K562 (cell line): Measurements from ENCODE around the gene MRPL33. TPM values are rescaled to one million over a fixed set of nuclear protein-coding genes. Genes with fewer than 3 reads are reported as not detected.
A peak's percentile ranks its signal among the peaks of the same experiment; 100 is the strongest.

Experiments used
- ADNP ChIP-seq: fragments of 200-800 bp; sonication (Bioruptor generic); IDR thresholded peaks from 2 replicates; pipeline ENCODE4 v1.6.1; 2016; ENCODE audit warnings: missing genetic modification characterization, missing compliant biosample characterization
- ARID3B ChIP-seq: fragments of 250-450 bp; sonication (Bioruptor Pico); IDR thresholded peaks from 2 replicates; pipeline ENCODE4 v1.4.0; 2020; ENCODE audit warnings: borderline replicate concordance
- BDP1 ChIP-seq: IDR thresholded peaks from 3 replicates; pipeline ENCODE4 v1.6.1; 2011; ENCODE audit not compliant: insufficient read length, insufficient read depth
- BMI1 ChIP-seq: fragments of 150-350 bp; IDR thresholded peaks from 2 replicates; pipeline ENCODE4 v1.6.1; 2014; ENCODE audit warnings: low read length
- E2F3 ChIP-seq: fragments of 250-450 bp; sonication (Bioruptor Pico); IDR thresholded peaks from 2 replicates; pipeline ENCODE4 v1.4.0; 2020; ENCODE audit warnings: mild to moderate bottlenecking
- ERF ChIP-seq: fragments of 450-650 bp; formaldehyde crosslinking; IDR thresholded peaks from 2 replicates; pipeline ENCODE4 v1.4.0; 2020; ENCODE audit warnings: mild to moderate bottlenecking, mixed read lengths
- ETV1 ChIP-seq: fragments of 450-650 bp; conservative IDR thresholded peaks from 2 replicates; pipeline ENCODE4 v1.6.1; 2016; ENCODE audit warnings: missing genetic modification characterization, control low read depth, low read depth, missing compliant biosample characterization
- FOS ChIP-seq: IDR thresholded peaks from 3 replicates; pipeline ENCODE4 v1.6.1; 2011; ENCODE audit not compliant: insufficient read length; ENCODE audit errors: extremely low read depth
- GABPB2 ChIP-seq: fragments of 250-450 bp; sonication (Bioruptor Pico); conservative IDR thresholded peaks from 2 replicates; pipeline ENCODE4 v1.5.1; 2021; ENCODE audit warnings: mild to moderate bottlenecking
- LARP7 ChIP-seq: fragments of 450-650 bp; IDR thresholded peaks from 2 replicates; pipeline ENCODE4 v1.6.1; 2016
- MIER1 ChIP-seq: fragments of 450-650 bp; IDR thresholded peaks from 2 replicates; pipeline ENCODE4 v1.6.1; 2016; ENCODE audit warnings: antibody characterized with exemption, mild to moderate bottlenecking, low read depth
- NCOR1 ChIP-seq: fragments of 450-650 bp; IDR thresholded peaks from 2 replicates; pipeline ENCODE4 v1.6.1; 2016; ENCODE audit warnings: mild to moderate bottlenecking, moderate library complexity
- NFIX ChIP-seq: fragments of 250-450 bp; sonication (Bioruptor Pico); IDR thresholded peaks from 2 replicates; pipeline ENCODE4 v1.4.0; 2020; ENCODE audit warnings: low read depth, mild to moderate bottlenecking, moderate library complexity
- OTX1 ChIP-seq: fragments of 450-650 bp; formaldehyde crosslinking; IDR thresholded peaks from 2 replicates; pipeline ENCODE4 v1.4.0; 2022; ENCODE audit warnings: mild to moderate bottlenecking
- POLR2G ChIP-seq: fragments of 200-400 bp; formaldehyde crosslinking; IDR thresholded peaks from 2 replicates; pipeline ENCODE4 v1.6.1; 2017; ENCODE audit warnings: low read depth, mild to moderate bottlenecking, antibody characterized with exemption, low read length, moderate library complexity
- RBM25 ChIP-seq: fragments of 200-400 bp; formaldehyde crosslinking; IDR thresholded peaks from 2 replicates; pipeline ENCODE4 v1.6.1; 2018; ENCODE audit warnings: low read length, low read depth, moderate library complexity; ENCODE audit not compliant: severe bottlenecking
- RCOR1 ChIP-seq, 2 experiments: IDR thresholded peaks; 2 replicates each; pipeline ENCODE4 v1.6.1; 2012; ENCODE audit warnings: low read depth in 2 of 2, low read length in 2 of 2, borderline replicate concordance in 1 of 2, improper control_type of control experiment in 1 of 2
- SIN3B ChIP-seq: fragments of 450-650 bp; IDR thresholded peaks from 2 replicates; pipeline ENCODE4 v1.6.1; 2017; ENCODE audit warnings: low read depth, mild to moderate bottlenecking, moderate library complexity
- SMAD2 ChIP-seq: fragments of 150-350 bp; IDR thresholded peaks from 2 replicates; pipeline ENCODE4 v1.6.1; 2014; ENCODE audit warnings: low read depth, mild to moderate bottlenecking, low read length
- TCF15 ChIP-seq: fragments of 250-450 bp; sonication (Bioruptor Pico); IDR thresholded peaks from 2 replicates; pipeline ENCODE4 v1.8.0; 2022; ENCODE audit warnings: moderate library complexity, mild to moderate bottlenecking, inconsistent platforms
- THAP12 ChIP-seq: fragments of 250-450 bp; sonication (Bioruptor Pico); IDR thresholded peaks from 2 replicates; pipeline ENCODE4 v1.9.0; 2021; ENCODE audit warnings: mild to moderate bottlenecking, inconsistent platforms
- ZNF561 ChIP-seq: fragments of 450-650 bp; formaldehyde crosslinking; conservative IDR thresholded peaks from 2 replicates; pipeline ENCODE4 v1.4.0; 2020; ENCODE audit warnings: mild to moderate bottlenecking, moderate library complexity
- ZNF695 ChIP-seq: fragments of 450-650 bp; formaldehyde crosslinking; IDR thresholded peaks from 2 replicates; pipeline ENCODE4 v1.4.0; 2020; ENCODE audit warnings: mild to moderate bottlenecking, moderate library complexity
- ZNF740 ChIP-seq, 3 experiments: fragments of 200-800 bp in 1 of 3; sonication (Bioruptor generic) in 1 of 3; sonication (generic) in 1 of 3; formaldehyde crosslinking in 1 of 3; IDR thresholded peaks; 2 replicates each; pipeline versions ENCODE4 v1.6.1 to v1.8.0; 2016 to 2022; ENCODE audit warnings: mild to moderate bottlenecking in 2 of 3, missing compliant biosample characterization in 2 of 3, missing genetic modification characterization in 2 of 3, missing genetic modification reagents in 1 of 3
- ZNF764 ChIP-seq: fragments of 250-450 bp; sonication (Bioruptor Pico); IDR thresholded peaks from 2 replicates; pipeline ENCODE4 v1.4.0; 2020; ENCODE audit warnings: low read depth, mild to moderate bottlenecking, moderate library complexity
- polyA plus RNA-seq, 8 experiments: library from polyadenylated mRNA; depleted of rRNA in 4 of 8; stranded (reverse) in 5 of 8; unstranded in 3 of 8; fragments of >200 nt; fragmentation: Nextera tagmentation in 2 of 8; fragmentation: Illumina TruSeq in 1 of 8; extraction: Ambion mirVana in 2 of 8; extraction: Trizol in 1 of 8; gene quantifications; 2 replicates each; pipeline versions ENCODE4 v1.2.1 to v1.2.3, GENCODE V29; 2011 to 2014; ENCODE audit warnings: inconsistent platforms in 1 of 8, missing spikeins in 1 of 8
- total RNA-seq, 7 experiments: library from RNA; depleted of rRNA in 6 of 7; stranded (reverse); fragments of >200 nt in 6 of 7; fragmentation: Illumina TruSeq in 2 of 7; extraction: Trizol in 2 of 7; gene quantifications; 2 replicates each; pipeline versions ENCODE4 v1.2.1 to v1.2.3, GENCODE V29; 2011 to 2021; ENCODE audit warnings: low replicate concordance in 1 of 7

Gene MRPL33
- total and polyA plus RNA-seq, 9 of the 15 experiments (the other 6 are each of a cell fraction or from before 2014, with no cell fraction given), result 68.3 to 338 (median 226) TPM

- TF ChIP-seq ZNF740 (CRISPR knock-in tag; IDR thresholded peaks at IDR 0.05) (no peak), ZNF740 (tag; IDR thresholded peaks at IDR 0.05) (no peak), ARID3B (CRISPR knock-in tag) (no peak), ERF (no peak), LARP7 (no peak), RCOR1 (IDR thresholded peaks at IDR 0.05; ENCODE audit: borderline replicate concordance in 1 of 2, low read depth in 2 of 2, low read length in 2 of 2) (peak in 1 of 2 experiments; percentile 59; a peak in 2 of 4 replicates), OTX1 (CRISPR knock-in tag) (no peak), FOS (no peak), GABPB2 (CRISPR knock-in tag) (no peak), ADNP (tag) (peak; percentile 77; the same call in 1 of the 2 replicates), TCF15 (CRISPR knock-in tag) (no peak), NCOR1 (no peak), BDP1 (no peak), ZNF695 (CRISPR knock-in tag) (no peak), THAP12 (no peak), RBM25 (peak; percentile 97), SIN3B (no peak), E2F3 (CRISPR knock-in tag) (no peak), ETV1 (tag) (no peak), POLR2G (no peak), NFIX (CRISPR knock-in tag) (no peak), BMI1 (no peak), ZNF764 (no peak), ZNF561 (CRISPR knock-in tag) (no peak), SMAD2 (no peak), MIER1 (no peak)
These were observed 40.4 kb upstream of the MRPL33 start (continued) for GRCh38 chr2:27730980-27731691.
